Left cardiac atrium (tissue), 4 donors: Measurements from ENCODE around the gene SLC7A7. TPM values are rescaled to one million over a fixed set of nuclear protein-coding genes. Genes with fewer than 3 reads are reported as not detected.
A peak's percentile ranks its signal among the peaks of the same experiment; 100 is the strongest.
"Not testable (repeated sequence)": the region's sequence is repeated elsewhere in the genome, so short reads cannot be mapped to it uniquely, and the experiment has no call there.

Experiments
- ATAC-seq, 2 donors: fragments of 200-7000 bp; cut with Tn5 transposase; one replicate each; pipeline ENCODE4 v1.9.1; 2020; ENCODE audit warnings: mild to moderate bottlenecking in 2 of 2, moderate library complexity in 2 of 2
- DNase-seq: peaks from one replicate; pipeline ENCODE4 v3.0.0-alpha.2; 2020
- intact Hi-C, 2 donors: fragments of 100-400 bp; cut with DNase I; formaldehyde crosslinking; loops; one replicate each; pipeline versions ENCODE4 v1.14.1 to v1.15.1; 2022 to 2023
- total RNA-seq, 2 donors: library from RNA; stranded (reverse); fragmentation: NEBNext Ultra II Directional; extraction: Animal tissue kit (Norgen Biotek cat#: 25700); gene quantifications; one replicate each; pipeline ENCODE4 v1.2.1, GENCODE V29; 2021
- donor health status: DM: no; HTN: yes; CAD: no.
- donor health status: DM: no; HTN: yes; CAD: no; lungs with severe emphysema.
- donor health status: DM: yes; HTN: yes; CAD: no.
- donor health status: Dilated cardiomyopathy.

Gene SLC7A7
- total RNA-seq, 2 donors from 2014 or later, result 8.2 to 12.0 TPM

DNA sequence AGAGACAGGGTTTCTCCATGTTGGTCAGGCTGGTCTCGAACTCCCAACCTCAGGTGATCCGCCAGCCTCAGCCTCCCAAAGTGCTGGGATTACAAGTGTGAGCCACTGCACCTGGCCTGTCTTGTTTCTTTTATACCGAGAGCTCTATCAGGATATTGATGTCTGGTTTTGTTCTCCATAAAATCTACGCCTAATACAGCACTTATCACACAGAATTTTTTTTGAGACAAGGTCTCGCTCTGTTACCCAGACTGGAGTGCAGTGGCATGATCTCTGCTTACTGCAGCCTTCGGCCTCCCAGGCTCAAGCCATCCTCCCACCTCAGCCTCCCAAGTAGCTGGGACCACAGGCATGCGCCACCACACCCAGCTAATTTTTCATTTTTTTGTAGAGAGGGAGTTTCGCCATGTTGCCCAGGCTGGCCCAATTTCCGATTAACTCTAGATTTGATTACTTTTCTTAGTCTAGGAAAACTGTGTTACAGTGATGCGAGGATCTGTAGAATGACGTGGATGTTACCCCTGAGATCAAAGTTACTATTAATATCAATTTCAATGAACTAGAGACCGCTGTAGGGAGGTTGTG lies 13.9 kb upstream of the SLC7A7 start:
- intact Hi-C loops, ATAC-seq, DNase-seq: not testable (repeated sequence)

- ATAC-seq, result peak in 1 of 2 donors; percentile 39
- intact Hi-C loops, result loop anchor here in 1 of 2 donors (5.0 kb wide), 1 partner anchor 32 kb away; no protein-coding TSS in a partner anchor
- no peak for DNase-seq
Observed at GRCh38 chr14:22824711-22825359, 9.6 kb upstream of the SLC7A7 start.

- ATAC-seq, result peak; percentile 83 to 88
- DNase-seq, result peak; percentile 83
- intact Hi-C loops, result loop anchor here (1.0 to 5.0 kb wide), 2 partner anchors 31 to 35 kb away; no protein-coding TSS in a partner anchor
Observed at GRCh38 chr14:22822571-22823098, 7.4 kb upstream of the SLC7A7 start.

DNA sequence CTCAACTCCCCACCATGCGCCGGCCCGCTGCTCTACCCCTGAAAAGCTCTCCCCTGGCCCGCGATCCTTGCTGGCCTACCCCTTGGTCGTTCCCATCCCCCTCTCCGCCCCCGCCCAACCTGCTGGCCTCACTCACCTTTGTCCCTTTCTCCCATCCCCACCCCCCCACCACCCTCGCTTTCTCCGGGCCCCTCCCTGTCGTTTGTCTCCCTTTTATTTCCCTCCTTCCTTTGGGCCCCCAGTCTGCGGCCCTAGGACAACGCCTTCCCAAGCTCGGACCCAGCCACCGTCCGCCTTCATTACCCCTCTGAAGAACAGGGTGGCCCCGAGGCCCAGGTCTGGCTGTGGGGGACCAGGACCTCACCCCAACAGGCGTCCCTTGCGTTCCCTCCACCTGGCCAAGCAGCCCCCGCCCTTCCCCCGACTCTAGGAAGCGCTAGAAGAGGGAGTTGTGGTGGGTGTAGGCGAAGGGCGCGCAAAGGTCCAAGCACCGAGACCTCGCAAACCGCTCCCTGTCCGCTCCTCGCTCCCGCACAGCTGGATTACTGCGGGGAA lies 6.9 kb upstream of the SLC7A7 start:
- no peak for DNase-seq
- intact Hi-C loops, result loop anchor here (1.0 to 5.0 kb wide), 2 partner anchors 31 to 35 kb away; no protein-coding TSS in a partner anchor
- ATAC-seq, result no peak

- DNase-seq, result no peak
- ATAC-seq, result no peak
- intact Hi-C loops, result loop anchor here (1.0 to 5.0 kb wide), 2 partner anchors 32 to 36 kb away; no protein-coding TSS in a partner anchor
Observed at GRCh38 chr14:22821193-22822015, 6.2 kb upstream of the SLC7A7 start.

GRCh38 chr14:22820731-22821130 lies 5.5 kb upstream of the SLC7A7 start:
- intact Hi-C loops, result loop anchor here in 1 of 2 donors (5.0 kb wide), 1 partner anchor 37 kb away; no protein-coding TSS in a partner anchor
- no peak for DNase-seq
- ATAC-seq, result no peak

- intact Hi-C loops, result loop anchor here (5.0 to 10.0 kb wide), 4 partner anchors 162 to 435 kb away; no protein-coding TSS in a partner anchor
- DNase-seq (peak; percentile 52), ATAC-seq (peak; percentile 26 to 27)
Observed at GRCh38 chr14:22819151-22819988, 4.1 kb upstream of the SLC7A7 start.

GRCh38 chr14:22814373-22814772 lies 862 bp downstream of the SLC7A7 start:
- DNase-seq (no peak), ATAC-seq (no peak)
- intact Hi-C loops, result loop anchor here (10.0 kb wide), 2 partner anchors 260 to 430 kb away; no protein-coding TSS in a partner anchor

DNA sequence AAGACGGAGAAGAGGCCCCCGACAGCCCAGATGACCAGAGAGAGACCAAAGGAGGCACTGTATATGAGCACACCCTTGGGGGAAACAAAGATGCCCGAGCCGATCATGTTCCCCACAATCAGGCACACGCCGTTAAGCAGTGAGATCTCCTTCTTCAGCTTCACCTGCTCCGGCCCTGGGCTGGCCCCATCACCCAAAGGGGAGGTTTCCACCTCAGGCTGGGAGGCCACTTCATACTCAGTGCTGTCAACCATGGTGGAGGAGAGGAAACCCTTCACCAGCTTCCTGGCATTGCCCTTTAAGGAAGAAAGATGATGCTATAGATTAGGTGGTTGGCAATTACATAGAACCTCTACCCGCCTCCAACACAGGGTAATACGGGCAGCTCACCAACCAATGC lies 2.1 kb downstream of the SLC7A7 start:
- DNase-seq (no peak), ATAC-seq (no peak)
- intact Hi-C loops, result loop anchor here (10.0 kb wide), 2 partner anchors 258 to 428 kb away; no protein-coding TSS in a partner anchor

DNA sequence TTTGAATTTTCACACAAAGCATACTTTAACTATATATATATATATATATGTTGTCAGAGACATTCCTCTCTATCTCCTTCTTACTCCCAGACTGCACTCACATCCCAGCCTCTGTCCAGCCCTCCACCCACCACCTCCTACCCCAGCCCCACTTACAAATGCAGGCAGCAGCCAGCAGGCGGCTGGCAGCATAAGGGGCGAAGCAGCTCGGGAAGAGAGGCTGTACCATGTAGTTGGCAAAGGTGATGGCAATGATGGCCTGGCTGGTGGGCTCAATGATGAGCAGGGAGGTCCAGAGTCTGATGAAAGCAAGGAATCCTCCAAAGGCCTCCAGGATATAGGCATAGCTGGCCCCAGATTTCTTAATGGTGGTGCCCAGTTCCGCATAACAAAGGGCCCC lies 2.5 kb downstream of the SLC7A7 start:
- DNase-seq (no peak), ATAC-seq (no peak)
- intact Hi-C loops, result loop anchor here (10.0 kb wide), 2 partner anchors 258 to 428 kb away; no protein-coding TSS in a partner anchor

DNA sequence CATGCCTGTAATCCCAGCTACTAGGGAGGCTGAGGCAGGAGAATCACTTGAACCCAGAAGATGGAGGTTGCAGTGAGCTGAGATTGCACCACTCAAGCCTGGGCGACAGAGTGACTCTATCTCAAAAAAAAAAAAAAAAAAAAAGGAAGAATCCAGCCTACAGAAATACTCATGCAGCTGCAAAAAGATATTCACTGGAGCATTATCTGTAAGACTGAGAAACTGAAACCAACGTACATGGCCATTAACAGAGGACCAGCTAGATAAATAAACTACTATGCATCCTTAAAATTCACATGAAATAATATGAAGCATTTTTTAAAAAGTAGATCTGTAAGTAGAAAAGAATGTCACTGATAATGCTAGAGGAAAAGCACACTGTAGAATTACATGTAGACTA lies 3.5 kb downstream of the SLC7A7 start:
- DNase-seq (no peak), ATAC-seq (no peak)
- intact Hi-C loops, result loop anchor here (10.0 kb wide), 2 partner anchors 257 to 427 kb away; no protein-coding TSS in a partner anchor

- intact Hi-C loops, result no loop called here
- ATAC-seq (no peak), DNase-seq (no peak)
Observed at GRCh38 chr14:22808388-22809209, 6.6 kb downstream of the SLC7A7 start.

DNA sequence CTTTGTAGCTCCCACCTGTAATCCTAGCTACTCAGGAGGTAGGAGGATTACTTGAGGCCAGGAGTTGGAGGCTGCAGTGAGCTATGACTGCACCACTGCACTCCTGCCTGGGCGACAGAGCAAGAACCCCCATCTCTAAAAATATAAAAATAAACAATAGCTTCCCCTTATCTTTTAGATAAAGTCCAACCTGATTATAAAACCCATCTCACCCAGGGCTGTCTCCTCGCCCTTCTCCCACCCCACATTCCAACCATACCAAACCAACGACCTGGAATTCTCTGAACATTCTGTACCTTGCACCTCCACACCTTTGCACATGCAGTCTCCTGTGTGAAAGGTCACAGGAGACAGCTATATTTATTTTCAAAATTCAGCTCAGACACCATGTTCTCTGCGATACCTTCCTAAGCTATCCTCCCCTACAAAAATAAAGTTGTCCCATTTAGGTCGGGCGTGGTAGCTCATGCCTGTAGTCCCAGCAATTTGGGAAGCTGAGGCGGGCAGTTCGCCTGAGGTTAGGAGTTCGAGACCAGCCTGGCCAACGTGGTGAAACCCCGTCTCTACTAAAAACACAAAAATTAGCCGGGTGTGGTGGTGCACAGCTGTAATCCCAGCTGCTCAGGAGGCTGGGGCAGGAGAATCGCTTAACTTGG lies 7.7 kb downstream of the SLC7A7 start:
- intact Hi-C loops, result no loop called here
- DNase-seq (no peak), ATAC-seq (no peak)

DNA sequence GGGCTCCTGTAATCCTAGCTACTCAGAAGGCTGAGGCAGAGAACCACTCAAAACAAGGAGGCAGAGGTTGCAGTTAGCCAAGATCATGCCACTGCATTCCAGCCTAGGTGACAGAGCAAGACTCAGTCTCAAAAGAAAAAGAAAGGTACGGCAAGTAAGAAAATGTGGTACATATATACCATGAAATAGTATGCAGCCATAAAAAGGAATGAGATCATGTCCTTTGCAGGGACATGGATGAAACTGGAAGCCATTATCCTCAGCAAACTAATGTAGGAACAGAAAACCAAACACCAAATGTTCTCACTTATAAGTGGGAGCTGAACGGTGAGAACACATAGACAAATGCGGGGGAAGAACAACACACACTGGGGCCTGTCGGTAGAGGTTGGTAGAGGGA lies 10.0 kb downstream of the SLC7A7 start:
- intact Hi-C loops, DNase-seq, ATAC-seq: not testable (repeated sequence)

- ATAC-seq, result no peak
Observed at GRCh38 chr14:22803687-22803974, 11.6 kb downstream of the SLC7A7 start.

DNA sequence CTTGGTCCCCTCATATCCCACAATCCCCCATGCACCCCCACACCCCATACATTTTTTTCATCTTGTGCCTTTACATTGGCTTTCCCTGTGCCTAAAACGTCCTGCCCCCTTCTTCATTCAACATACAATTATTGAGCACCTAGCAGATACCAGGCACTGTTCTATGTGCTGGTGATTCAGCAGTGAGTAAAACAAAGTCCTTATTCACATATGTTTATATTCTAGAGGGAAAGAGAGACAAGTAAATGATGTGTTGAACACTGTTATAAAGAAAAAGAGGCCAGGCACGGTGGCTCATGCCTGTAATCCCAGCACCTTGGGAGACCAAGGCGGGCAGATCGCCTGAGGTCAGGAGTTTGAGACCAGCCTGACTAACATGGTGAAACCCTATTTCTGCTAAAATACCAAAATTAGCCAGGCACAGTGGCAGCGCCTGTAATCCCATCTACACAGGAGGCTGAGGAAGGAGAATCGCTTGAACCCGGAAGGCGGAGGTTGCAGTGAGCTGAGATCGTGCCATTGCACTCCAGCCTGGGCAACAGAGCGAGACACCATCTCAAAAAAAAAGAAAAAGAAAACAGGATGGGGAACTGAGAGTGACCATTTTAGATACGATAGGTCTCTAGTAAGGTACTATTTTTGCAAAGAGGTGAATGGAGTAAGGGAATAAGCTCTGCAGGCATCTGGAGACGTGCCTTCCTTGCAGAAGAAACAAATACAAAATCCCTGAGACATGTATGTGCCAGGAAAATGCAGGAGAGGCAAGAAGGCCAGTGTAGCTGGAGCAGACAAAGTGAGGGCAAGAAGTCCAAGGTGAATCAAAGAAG lies 12.2 kb downstream of the SLC7A7 start:
- DNase-seq (no peak), ATAC-seq (no peak)
- intact Hi-C loops, result no loop called here

More at GRCh38 chr14:22803687-22803974, 11.6 kb downstream of the SLC7A7 start:
- intact Hi-C loops, result no loop called here
- no peak for DNase-seq
